Measurements from ENCODE around the gene IRS2. TPM values are rescaled to one million over a fixed set of nuclear protein-coding genes. Genes with fewer than 3 reads are reported as not detected.

The IRS2 gene
- total and polyA plus RNA-seq, 7 experiments from 2014 or later = 2.7 to 94.9 (median 26.1) TPM

- no peak overlapping the region for H3K27ac ChIP-seq (ENCODE audit: low read depth, low read length)
- peaks cover 20 to 36% of the 10 kb centered on the region in 2 donors for H3K4me1 ChIP-seq (ENCODE audit: control insufficient read depth in 2 of 2, insufficient read depth in 2 of 2, low read length in 2 of 2)
- ATAC-seq (no peak), DNase-seq (no peak)
- POLR2A ChIA-PET = interaction anchor here (0.6 to 0.8 kb wide), 2 partner anchors 12 to 95 kb away, joined by 3 read pairs; no protein-coding TSS in a partner anchor
- intact Hi-C loops (cut with micrococcal nuclease) = no loop called here
- H3K36me3 ChIP-seq (ENCODE audit: control insufficient read depth in 2 of 3, insufficient read depth in 3 of 3, low read length in 3 of 3) = peaks cover 0 to 11% (median 3%) of the 10 kb centered on the region in 3 experiments
- Mint-ChIP-seq H3K9me3 (peaks cover 0 to 2% (median 0%) of the 10 kb centered on the region in 11 donors), H3K4me1 (peaks cover 32 to 42% (median 38%) of the 10 kb centered on the region in 7 donors), H3K27ac (peak overlapping the region in 2 of 9 donors; percentile 65), H3K4me3 (peak overlapping the region in 8 of 10 donors; percentile 38 to 65 (median 52)), H3K36me3 (peaks cover 0 to 5% (median 0%) of the 10 kb centered on the region in 5 donors), H3K27me3 (peaks cover 0 to 5% (median 0%) of the 10 kb centered on the region in 5 donors)
- no peak overlapping the region for H3K4me3 ChIP-seq (ENCODE audit: low read length)
- no peaks in the 10 kb centered on the region for H3K27me3 ChIP-seq (ENCODE audit: control insufficient read depth in 2 of 2, insufficient read depth in 2 of 2, low read length in 2 of 2)
- no peaks in the 10 kb centered on the region for H3K9me3 ChIP-seq (ENCODE audit: control insufficient read depth in 2 of 3, low read length in 3 of 3)
- CTCF ChIA-PET = interaction anchor here (0.6 kb wide), 1 partner anchor 13 kb away, joined by 3 read pairs; no protein-coding TSS in a partner anchor
Observed at GRCh38 chr13:109782823-109783431, 3.5 kb downstream of the IRS2 start.

- POLR2A ChIA-PET = interaction anchor here (0.8 kb wide), 1 partner anchor 11 kb away, joined by 3 read pairs; no protein-coding TSS in a partner anchor
- peak overlapping the region in 2 of 10 donors; percentile 70 to 77 for H3K4me3 Mint-ChIP-seq
- H3K9me3 Mint-ChIP-seq = peaks cover 0 to 2% (median 0%) of the 10 kb centered on the region in 11 donors
- ATAC-seq (no peak), DNase-seq (peak in 1 of 9 donors; percentile 16)
- intact Hi-C loops (cut with micrococcal nuclease) = no loop called here
- no peaks in the 10 kb centered on the region for H3K9me3 ChIP-seq (ENCODE audit: control insufficient read depth in 2 of 3, low read length in 3 of 3)
- CTCF ChIA-PET = no interaction called here
- peaks cover 0 to 5% (median 0%) of the 10 kb centered on the region in 5 donors for H3K36me3 Mint-ChIP-seq
- peaks cover 0 to 2% (median 0%) of the 10 kb centered on the region in 5 donors for H3K27me3 Mint-ChIP-seq
- H3K27ac Mint-ChIP-seq = peak overlapping the region in 2 of 9 donors; percentile 38 to 78
- H3K4me1 ChIP-seq (ENCODE audit: control insufficient read depth in 2 of 2, insufficient read depth in 2 of 2, low read length in 2 of 2) = peaks cover 27 to 40% of the 10 kb centered on the region in 2 donors
- H3K4me3 ChIP-seq (ENCODE audit: low read length) = no peak overlapping the region
- peaks cover 0 to 11% (median 3%) of the 10 kb centered on the region in 3 experiments for H3K36me3 ChIP-seq (ENCODE audit: control insufficient read depth in 2 of 3, insufficient read depth in 3 of 3, low read length in 3 of 3)
- no peaks in the 10 kb centered on the region for H3K27me3 ChIP-seq (ENCODE audit: control insufficient read depth in 2 of 2, insufficient read depth in 2 of 2, low read length in 2 of 2)
- peaks cover 35 to 46% (median 45%) of the 10 kb centered on the region in 7 donors for H3K4me1 Mint-ChIP-seq
- no peak overlapping the region for H3K27ac ChIP-seq (ENCODE audit: low read depth, low read length)
Observed at GRCh38 chr13:109782066-109782822, 4.1 kb downstream of the IRS2 start.

DNA sequence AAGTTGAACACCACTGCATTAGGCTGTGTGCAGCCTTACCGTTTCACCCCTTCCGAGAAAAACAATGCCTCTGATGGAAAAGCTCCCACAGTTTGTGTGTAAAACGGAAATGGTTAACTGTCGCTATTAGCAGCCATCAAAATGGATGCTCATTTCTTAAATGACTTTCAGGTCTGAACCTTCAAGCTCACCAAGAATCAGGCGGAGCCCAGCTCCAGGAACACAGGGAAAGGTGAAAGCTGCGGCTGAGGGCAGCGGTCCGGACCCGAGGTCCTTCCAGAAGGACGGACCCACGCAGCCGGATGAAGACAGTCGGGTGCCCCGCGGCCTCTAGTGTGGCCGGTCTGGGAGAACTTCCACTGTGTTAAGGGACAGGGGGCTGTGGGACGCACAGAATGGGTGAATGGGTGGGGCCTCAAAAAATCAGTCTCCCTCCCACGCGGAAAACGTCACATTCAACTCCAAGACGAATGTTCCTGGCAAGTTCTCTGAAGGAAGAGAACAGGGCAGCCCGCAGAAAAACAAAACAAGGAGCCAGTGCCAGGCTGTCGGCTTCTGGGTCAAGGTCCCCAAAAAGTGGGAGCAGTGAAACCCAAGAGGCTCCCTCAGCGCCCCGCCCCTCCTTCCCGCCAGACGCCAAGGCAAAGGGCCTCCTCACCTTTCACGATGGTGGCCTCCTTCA is 4.9 kb downstream of the IRS2 start:
- peaks cover 28 to 41% of the 10 kb centered on the region in 2 donors for H3K4me1 ChIP-seq (ENCODE audit: control insufficient read depth in 2 of 2, insufficient read depth in 2 of 2, low read length in 2 of 2)
- no peaks in the 10 kb centered on the region for H3K9me3 ChIP-seq (ENCODE audit: control insufficient read depth in 2 of 3, low read length in 3 of 3)
- ATAC-seq = no peak
- H3K9me3 Mint-ChIP-seq = peaks cover 0 to 3% (median 0%) of the 10 kb centered on the region in 11 donors
- H3K27ac Mint-ChIP-seq = peak overlapping the region in 6 of 9 donors; percentile 4 to 78 (median 52)
- H3K36me3 ChIP-seq (ENCODE audit: control insufficient read depth in 2 of 3, insufficient read depth in 3 of 3, low read length in 3 of 3) = peaks cover 0 to 11% (median 3%) of the 10 kb centered on the region in 3 experiments
- peaks cover 0 to 2% (median 0%) of the 10 kb centered on the region in 5 donors for H3K27me3 Mint-ChIP-seq
- H3K27me3 ChIP-seq (ENCODE audit: control insufficient read depth in 2 of 2, insufficient read depth in 2 of 2, low read length in 2 of 2) = no peaks in the 10 kb centered on the region
- DNase-seq = peak in 1 of 9 donors; percentile 21
- no peak overlapping the region for H3K4me3 ChIP-seq (ENCODE audit: low read length)
- ChIA-PET POLR2A (interaction anchor here (1.9 kb wide), 1 partner anchor 22 kb away, joined by 5 read pairs; no protein-coding TSS in a partner anchor), CTCF (no interaction called here)
- intact Hi-C loops (cut with micrococcal nuclease) = no loop called here
- H3K27ac ChIP-seq (ENCODE audit: low read depth, low read length) = no peak overlapping the region
- H3K4me1 Mint-ChIP-seq = peaks cover 41 to 53% (median 52%) of the 10 kb centered on the region in 7 donors
- H3K4me3 Mint-ChIP-seq = peak overlapping the region; percentile 0 to 89 (median 72)
- peaks cover 0 to 5% (median 0%) of the 10 kb centered on the region in 5 donors for H3K36me3 Mint-ChIP-seq

GRCh38 chr13:109780845-109781383 is 5.5 kb downstream of the IRS2 start:
- H3K4me1 ChIP-seq (ENCODE audit: control insufficient read depth in 2 of 2, insufficient read depth in 2 of 2, low read length in 2 of 2) = peaks cover 28 to 45% of the 10 kb centered on the region in 2 donors
- no peaks in the 10 kb centered on the region for H3K9me3 ChIP-seq (ENCODE audit: control insufficient read depth in 2 of 3, low read length in 3 of 3)
- no peaks in the 10 kb centered on the region for H3K27me3 ChIP-seq (ENCODE audit: control insufficient read depth in 2 of 2, insufficient read depth in 2 of 2, low read length in 2 of 2)
- H3K9me3 Mint-ChIP-seq = peaks cover 0 to 2% (median 0%) of the 10 kb centered on the region in 11 donors
- DNase-seq = no peak
- no peak for ATAC-seq
- H3K4me1 Mint-ChIP-seq = peaks cover 42 to 57% (median 56%) of the 10 kb centered on the region in 7 donors
- peaks cover 0 to 11% (median 3%) of the 10 kb centered on the region in 3 experiments for H3K36me3 ChIP-seq (ENCODE audit: control insufficient read depth in 2 of 3, insufficient read depth in 3 of 3, low read length in 3 of 3)
- no peak overlapping the region for H3K27ac ChIP-seq (ENCODE audit: low read depth, low read length)
- ChIA-PET POLR2A (interaction anchor here (0.6 to 2.2 kb wide), 3 partner anchors 9 to 784 kb away, joined by 3 to 12 read pairs (median 5); no protein-coding TSS in a partner anchor), CTCF (interaction anchor here (1.3 kb wide), 1 partner anchor 8 kb away, joined by 6 read pairs; no protein-coding TSS in a partner anchor)
- H3K4me3 ChIP-seq (ENCODE audit: low read length) = peak overlapping the region; percentile 1
- H3K4me3 Mint-ChIP-seq = peak overlapping the region; percentile 0 to 89 (median 74)
- intact Hi-C loops (cut with micrococcal nuclease) = no loop called here
- H3K27ac Mint-ChIP-seq = peak overlapping the region in 5 of 9 donors; percentile 4 to 85 (median 77)
- peaks cover 0 to 5% (median 0%) of the 10 kb centered on the region in 5 donors for H3K36me3 Mint-ChIP-seq
- peaks cover 0 to 2% (median 0%) of the 10 kb centered on the region in 5 donors for H3K27me3 Mint-ChIP-seq

DNA sequence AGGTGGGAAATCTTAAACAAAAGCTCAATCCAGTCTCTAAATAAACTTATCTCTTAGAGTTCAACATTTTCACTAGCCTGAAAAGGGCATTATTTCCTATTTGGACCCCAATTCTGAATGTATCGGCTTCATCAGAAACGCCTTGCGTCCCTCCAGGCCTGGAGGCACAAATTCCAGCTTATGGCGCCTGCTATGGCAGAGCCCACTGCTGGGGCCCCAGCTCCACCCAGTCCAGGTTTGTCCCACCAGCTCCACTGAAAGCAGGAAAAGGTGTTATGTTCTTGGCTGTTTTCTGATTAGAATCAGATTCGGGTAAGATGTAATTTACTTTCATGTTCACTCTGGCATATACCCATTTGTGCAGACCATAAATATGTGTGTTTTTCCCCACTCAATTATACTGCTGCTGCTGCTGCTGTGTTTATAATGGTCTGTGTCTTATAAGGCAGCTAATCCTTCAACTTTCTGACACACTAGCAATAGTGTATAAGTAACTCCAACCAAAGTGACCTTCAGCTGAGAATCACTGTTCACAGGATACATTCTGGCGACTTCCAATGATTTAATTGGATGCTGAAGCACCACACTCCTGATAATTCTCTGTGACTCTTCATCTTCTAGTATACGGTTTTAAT is 6.4 kb downstream of the IRS2 start:
- no peak for DNase-seq
- ChIA-PET POLR2A (interaction anchor here (0.6 to 2.2 kb wide), 3 partner anchors 10 to 785 kb away, joined by 3 to 12 read pairs (median 5); no protein-coding TSS in a partner anchor), CTCF (interaction anchor here (1.2 to 1.3 kb wide), 2 partner anchors 9 to 15 kb away, joined by 6 read pairs; no protein-coding TSS in a partner anchor)
- Histone ChIP-seq H3K36me3 (ENCODE audit: control insufficient read depth in 2 of 3, insufficient read depth in 3 of 3, low read length in 3 of 3) (peaks cover 0 to 11% (median 3%) of the 10 kb centered on the region in 3 experiments), H3K27me3 (ENCODE audit: control insufficient read depth in 2 of 2, insufficient read depth in 2 of 2, low read length in 2 of 2) (no peaks in the 10 kb centered on the region), H3K27ac (ENCODE audit: low read depth, low read length) (no peak overlapping the region), H3K9me3 (ENCODE audit: control insufficient read depth in 2 of 3, low read length in 3 of 3) (no peaks in the 10 kb centered on the region), H3K4me3 (ENCODE audit: low read length) (peak overlapping the region; percentile 11), H3K4me1 (ENCODE audit: control insufficient read depth in 2 of 2, insufficient read depth in 2 of 2, low read length in 2 of 2) (peaks cover 28 to 45% of the 10 kb centered on the region in 2 donors)
- intact Hi-C loops (cut with micrococcal nuclease) = loop anchor here (1.0 to 5.0 kb wide), 4 partner anchors 7 to 83 kb away; no protein-coding TSS in a partner anchor
- Mint-ChIP-seq H3K27ac (peak overlapping the region in 8 of 9 donors; percentile 33 to 85 (median 66)), H3K27me3 (peaks cover 0 to under 1% (median 0%) of the 10 kb centered on the region in 5 donors), H3K36me3 (peaks cover 0 to 5% (median 0%) of the 10 kb centered on the region in 5 donors), H3K9me3 (peaks cover 0 to 2% (median 0%) of the 10 kb centered on the region in 11 donors), H3K4me1 (peaks cover 42 to 64% (median 56%) of the 10 kb centered on the region in 7 donors), H3K4me3 (peak overlapping the region; percentile 18 to 89 (median 76))
- no peak for ATAC-seq
